Mucosa of rectum (tissue), 2 donors: ENCODE measurements around the gene ABCC6.

ENCODE experiments used
- H3K27ac ChIP-seq, 2 donors: one replicate each; pipeline ENCODE4 v1.7.0; 2013; ENCODE audit warnings: inconsistent platforms in 2 of 2, low read depth in 2 of 2, low read length in 2 of 2
- H3K27me3 ChIP-seq, 2 donors: one replicate each; pipeline ENCODE4 v1.7.0; 2013; ENCODE audit warnings: low read length in 2 of 2; ENCODE audit not compliant: control insufficient read depth in 2 of 2, insufficient read depth in 2 of 2
- H3K36me3 ChIP-seq, 2 donors: one replicate each; pipeline ENCODE4 v1.7.0; 2013; ENCODE audit warnings: low read length in 2 of 2; ENCODE audit not compliant: control insufficient read depth in 2 of 2, insufficient read depth in 2 of 2
- H3K4me1 ChIP-seq, 2 donors: one replicate each; pipeline ENCODE4 v1.7.0; 2013; ENCODE audit warnings: low read length in 2 of 2, mild to moderate bottlenecking in 1 of 2; ENCODE audit not compliant: control insufficient read depth in 2 of 2, insufficient read depth in 2 of 2
- H3K4me3 ChIP-seq, 2 donors: one replicate each; pipeline ENCODE4 v1.7.0; 2013; ENCODE audit warnings: low read length in 2 of 2
- H3K9ac ChIP-seq, 2 donors: one replicate each; pipeline ENCODE4 v1.7.0; 2013; ENCODE audit warnings: low read length in 2 of 2, low read depth in 1 of 2, mild to moderate bottlenecking in 1 of 2
- H3K9me3 ChIP-seq, 2 donors: one replicate each; pipeline ENCODE4 v1.7.0; 2013; ENCODE audit warnings: low read length in 2 of 2; ENCODE audit not compliant: control insufficient read depth in 2 of 2
- donor health status: healthy.
- donor health status: Normal muscosa, but diverticular disease.

ABCC6 gene

GRCh38 chr16:16101585-16101984, 121.7 kb downstream of the ABCC6 start:
- H3K9me3 ChIP-seq: no peaks in the 10 kb centered on the region
- H3K4me1 ChIP-seq: no peaks in the 10 kb centered on the region
- no peaks in the 10 kb centered on the region for H3K27me3 ChIP-seq
- no peak overlapping the region for H3K4me3 ChIP-seq
- H3K9ac ChIP-seq: no peak overlapping the region
- peaks cover 14 to 25% of the 10 kb centered on the region in 2 donors for H3K36me3 ChIP-seq
- no peak overlapping the region for H3K27ac ChIP-seq

- Histone ChIP-seq H3K27ac (no peak overlapping the region), H3K9ac (no peak overlapping the region), H3K27me3 (no peaks in the 10 kb centered on the region), H3K4me3 (no peak overlapping the region), H3K4me1 (no peaks in the 10 kb centered on the region), H3K36me3 (peaks cover 14 to 22% of the 10 kb centered on the region in 2 donors), H3K9me3 (no peaks in the 10 kb centered on the region)
These were observed 122.7 kb downstream of the ABCC6 start for GRCh38 chr16:16100631-16101030.

- Histone ChIP-seq H3K9me3 (no peaks in the 10 kb centered on the region), H3K27me3 (no peaks in the 10 kb centered on the region), H3K9ac (no peak overlapping the region), H3K36me3 (peaks cover 14 to 20% of the 10 kb centered on the region in 2 donors), H3K4me3 (no peak overlapping the region), H3K4me1 (no peaks in the 10 kb centered on the region), H3K27ac (no peak overlapping the region)
These were observed 124.0 kb downstream of the ABCC6 start for GRCh38 chr16:16099320-16099719.
